Hepatocyte (in vitro differentiated cells): Measurements from ENCODE around the gene USP9Y. TPM values are rescaled to one million over a fixed set of nuclear protein-coding genes. Genes with fewer than 3 reads are reported as not detected.

Experiments used
- DNase-seq: peaks from one replicate; pipeline ENCODE4 v3.0.0-alpha.2; 2016; ENCODE audit warnings: low spot score
- H2AFZ ChIP-seq: fragments of 200-600 bp; sonication (generic); 2 replicates; pipeline ENCODE4 v1.6.0; 2016; ENCODE audit warnings: antibody characterized with exemption, mild to moderate bottlenecking
- H3K27ac ChIP-seq: fragments of 200-600 bp; sonication (generic); 2 replicates; pipeline ENCODE4 v1.5.1; 2016; ENCODE audit warnings: mild to moderate bottlenecking
- H3K27me3 ChIP-seq: fragments of 200-600 bp; sonication (generic); 2 replicates; pipeline ENCODE4 v1.6.1; 2016
- H3K36me3 ChIP-seq: fragments of 200-600 bp; sonication (generic); replicated peaks from 2 replicates; pipeline ENCODE4 v1.5.1; 2016; ENCODE audit warnings: low read depth; ENCODE audit not compliant: insufficient read depth
- H3K4me1 ChIP-seq: fragments of 200-600 bp; sonication (generic); 2 replicates; pipeline ENCODE4 v1.5.1; 2016; ENCODE audit warnings: mild to moderate bottlenecking, moderate library complexity; ENCODE audit not compliant: insufficient read depth
- H3K4me2 ChIP-seq: fragments of 200-600 bp; sonication (generic); 2 replicates; pipeline ENCODE4 v1.6.0; 2016
- H3K4me3 ChIP-seq: fragments of 200-600 bp; sonication (generic); 2 replicates; pipeline ENCODE4 v1.5.1; 2016; ENCODE audit warnings: mild to moderate bottlenecking
- H3K79me2 ChIP-seq: fragments of 200-600 bp; sonication (generic); 2 replicates; pipeline ENCODE4 v1.6.0; 2017; ENCODE audit warnings: mild to moderate bottlenecking
- H3K9me2 ChIP-seq: fragments of 200-600 bp; sonication (generic); replicated peaks from 2 replicates; pipeline ENCODE4 v1.6.0; 2017; ENCODE audit warnings: mild to moderate bottlenecking; ENCODE audit not compliant: insufficient read depth
- H3K9me3 ChIP-seq: fragments of 200-600 bp; sonication (generic); 2 replicates; pipeline ENCODE4 v1.5.1; 2016; ENCODE audit warnings: low read depth, mild to moderate bottlenecking
- H4K20me1 ChIP-seq: fragments of 200-600 bp; sonication (generic); 2 replicates; pipeline ENCODE4 v1.6.0; 2016; ENCODE audit warnings: mild to moderate bottlenecking; ENCODE audit not compliant: insufficient read depth, poor library complexity, severe bottlenecking
- CTCF ChIP-seq: fragments of 200-600 bp; sonication (generic); IDR thresholded peaks from 2 replicates; pipeline ENCODE4 v1.5.1; 2016; ENCODE audit warnings: antibody characterized with exemption, mild to moderate bottlenecking; ENCODE audit not compliant: poor library complexity
- EZH2 ChIP-seq: fragments of 200-600 bp; sonication (generic); IDR thresholded peaks from 2 replicates; pipeline ENCODE4 v1.6.1; 2016; ENCODE audit warnings: antibody characterized with exemption, mild to moderate bottlenecking, borderline replicate concordance
- EZH2phosphoT487 ChIP-seq: fragments of 200-600 bp; sonication (generic); IDR thresholded peaks from one replicate; pipeline ENCODE4 v1.6.1; 2018; ENCODE audit warnings: antibody characterized with exemption, mild to moderate bottlenecking, low read depth, moderate library complexity; ENCODE audit not compliant: unreplicated experiment, severe bottlenecking
- WGBS: methylation state at CpG from one replicate; pipeline ENCODE4 v1.1.6; 2016; ENCODE audit warnings: low lambda C conversion rate; ENCODE audit errors: missing lambda C conversion rate; 5-methylcytosine and 5-hydroxymethylcytosine counted together
- polyA plus RNA-seq: library from polyadenylated mRNA; unstranded; fragments of >200 nt; fragmentation: Nextera tagmentation; extraction: Ambion mirVana; gene quantifications from 2 replicates; pipeline ENCODE4 v1.2.1, GENCODE V29; 2016
- total RNA-seq: library from RNA; depleted of rRNA; stranded (reverse); fragments of >200 nt; gene quantifications from 2 replicates; pipeline ENCODE4 v1.2.3, GENCODE V29; 2014

USP9Y gene
- total and polyA plus RNA-seq, 2 experiments from 2014 or later, result not detected

- WGBS, result no CpG with 5 or more reads among the region's 3 CpGs
- Histone ChIP-seq H3K36me3 (no peaks in the 10 kb centered on the region), H3K4me3 (no peak overlapping the region), H3K9me2 (no peaks in the 10 kb centered on the region), H2AFZ (no peak overlapping the region), H3K4me2 (no peak overlapping the region), H3K4me1 (no peaks in the 10 kb centered on the region), H4K20me1 (no peaks in the 10 kb centered on the region), H3K27me3 (no peaks in the 10 kb centered on the region), H3K79me2 (no peaks in the 10 kb centered on the region), H3K9me3 (no peaks in the 10 kb centered on the region), H3K27ac (no peak overlapping the region)
- no peak for DNase-seq
- no peak for TF ChIP-seq CTCF
- TF ChIP-seq EZH2phosphoT487, result no peak
- no peak for TF ChIP-seq EZH2
These were observed 145.8 kb downstream of the USP9Y start for GRCh38 chrY:12846793-12847192.

GRCh38 chrY:12855791-12856275 lies 154.8 kb downstream of the USP9Y start:
- H3K79me2 ChIP-seq, result no peaks in the 10 kb centered on the region
- H2AFZ ChIP-seq, result no peak overlapping the region
- no peak overlapping the region for H3K4me3 ChIP-seq
- H3K9me3 ChIP-seq, result no peaks in the 10 kb centered on the region
- H3K27ac ChIP-seq, result no peak overlapping the region
- no peaks in the 10 kb centered on the region for H3K27me3 ChIP-seq
- no peaks in the 10 kb centered on the region for H3K4me1 ChIP-seq
- H3K36me3 ChIP-seq, result no peaks in the 10 kb centered on the region
- TF ChIP-seq CTCF, result no peak
- no peak overlapping the region for H3K4me2 ChIP-seq
- H4K20me1 ChIP-seq, result no peaks in the 10 kb centered on the region
- H3K9me2 ChIP-seq, result no peaks in the 10 kb centered on the region
- no peak for DNase-seq

GRCh38 chrY:12867960-12868359 lies 166.9 kb downstream of the USP9Y start:
- no peak for DNase-seq
- H3K36me3 ChIP-seq, result no peaks in the 10 kb centered on the region
- no peaks in the 10 kb centered on the region for H3K9me2 ChIP-seq
- H4K20me1 ChIP-seq, result no peaks in the 10 kb centered on the region
- H3K4me1 ChIP-seq, result no peaks in the 10 kb centered on the region
- H3K79me2 ChIP-seq, result no peaks in the 10 kb centered on the region
- H3K9me3 ChIP-seq, result no peaks in the 10 kb centered on the region
- no peak for TF ChIP-seq EZH2phosphoT487
- no peak for TF ChIP-seq EZH2
- TF ChIP-seq CTCF, result no peak
- no peaks in the 10 kb centered on the region for H3K27me3 ChIP-seq
- WGBS, result no CpG with 5 or more reads among the region's 2 CpGs
- H3K4me2 ChIP-seq, result no peak overlapping the region
- no peak overlapping the region for H2AFZ ChIP-seq
- no peak overlapping the region for H3K4me3 ChIP-seq
- no peak overlapping the region for H3K27ac ChIP-seq

GRCh38 chrY:12896973-12897372 lies 195.9 kb downstream of the USP9Y start:
- H3K9me3 ChIP-seq, result no peaks in the 10 kb centered on the region
- H3K27ac ChIP-seq, result no peak overlapping the region
- no peak overlapping the region for H2AFZ ChIP-seq
- H3K4me1 ChIP-seq, result no peaks in the 10 kb centered on the region
- H3K27me3 ChIP-seq, result no peaks in the 10 kb centered on the region
- no peak for DNase-seq
- H3K4me3 ChIP-seq, result no peak overlapping the region
- no peaks in the 10 kb centered on the region for H4K20me1 ChIP-seq
- no peaks in the 10 kb centered on the region for H3K36me3 ChIP-seq
- no peaks in the 10 kb centered on the region for H3K79me2 ChIP-seq
- TF ChIP-seq EZH2 (no peak), EZH2phosphoT487 (no peak), CTCF (no peak)
- H3K4me2 ChIP-seq, result no peak overlapping the region
- H3K9me2 ChIP-seq, result no peaks in the 10 kb centered on the region
